ENCODE results near the gene RGCC.
"Not testable (repeated sequence)": the region's sequence is repeated elsewhere in the genome, so short reads cannot be mapped to it uniquely, and the experiment has no call there.

Gene RGCC

GRCh38 chr13:41502031-41502430 is 44.7 kb downstream of the RGCC start:
- CTCF ChIA-PET: interaction anchor here (1.3 kb wide), 1 partner anchor 151 kb away, joined by 4 read pairs; no protein-coding TSS in a partner anchor
- DNase-seq (ENCODE audit: low read depth, low spot score): no peak
- no peak overlapping the region for H3K4me3 ChIP-seq (ENCODE audit: low read depth, low read length)
- TF ChIP-seq CTCF (IDR thresholded peaks at IDR 0.05; ENCODE audit: insufficient read depth, low read length, missing control alignments): no peak
- POLR2A ChIA-PET: no interaction called here

GRCh38 chr13:41502673-41503072 is 45.3 kb downstream of the RGCC start:
- no peak for TF ChIP-seq CTCF (IDR thresholded peaks at IDR 0.05; ENCODE audit: insufficient read depth, low read length, missing control alignments)
- DNase-seq (ENCODE audit: low read depth, low spot score): no peak
- ChIA-PET CTCF (no interaction called here), POLR2A (no interaction called here)
- H3K4me3 ChIP-seq (ENCODE audit: low read depth, low read length): no peak overlapping the region

GRCh38 chr13:41503356-41503755 is 46.0 kb downstream of the RGCC start:
- ChIA-PET CTCF (no interaction called here), POLR2A (no interaction called here)

GRCh38 chr13:41504657-41505056 is 47.3 kb downstream of the RGCC start:
- POLR2A ChIA-PET; DNase-seq (ENCODE audit: low read depth, low spot score); H3K4me3 ChIP-seq (ENCODE audit: low read depth, low read length): not testable (repeated sequence)
- CTCF ChIA-PET: interaction anchor here (1.3 kb wide), 1 partner anchor 148 kb away, joined by 6 read pairs; no protein-coding TSS in a partner anchor

More at GRCh38 chr13:41503356-41503755, 46.0 kb downstream of the RGCC start:
- DNase-seq (ENCODE audit: low read depth, low spot score): no peak
- H3K4me3 ChIP-seq (ENCODE audit: low read depth, low read length): no peak overlapping the region
- TF ChIP-seq CTCF (IDR thresholded peaks at IDR 0.05; ENCODE audit: insufficient read depth, low read length, missing control alignments): no peak

- no peak overlapping the region for H3K4me3 ChIP-seq (ENCODE audit: low read depth, low read length)
- ChIA-PET CTCF (interaction anchor here (1.3 kb wide), 1 partner anchor 147 kb away, joined by 6 read pairs; no protein-coding TSS in a partner anchor), POLR2A (interaction anchor here (0.6 kb wide), 1 partner anchor 491 kb away, joined by 3 read pairs; no protein-coding TSS in a partner anchor)
- DNase-seq (ENCODE audit: low read depth, low spot score): peak; percentile 84
- TF ChIP-seq CTCF (IDR thresholded peaks at IDR 0.05; ENCODE audit: insufficient read depth, low read length, missing control alignments): no peak
Observed at GRCh38 chr13:41505209-41505835, 48.0 kb downstream of the RGCC start.

- POLR2A ChIA-PET: no interaction called here
- TF ChIP-seq CTCF (IDR thresholded peaks at IDR 0.05; ENCODE audit: insufficient read depth, low read length, missing control alignments): no peak
Observed at GRCh38 chr13:41506312-41506711, 49.0 kb downstream of the RGCC start.

GRCh38 chr13:41509971-41510370 is 52.6 kb downstream of the RGCC start:
- ChIA-PET POLR2A (no interaction called here), CTCF (no interaction called here)

More at GRCh38 chr13:41506312-41506711, 49.0 kb downstream of the RGCC start:
- no peak for DNase-seq (ENCODE audit: low read depth, low spot score)
- CTCF ChIA-PET: no interaction called here
- no peak overlapping the region for H3K4me3 ChIP-seq (ENCODE audit: low read depth, low read length)

More at GRCh38 chr13:41509971-41510370, 52.6 kb downstream of the RGCC start:
- DNase-seq (ENCODE audit: low read depth, low spot score): no peak
- no peak for TF ChIP-seq CTCF (IDR thresholded peaks at IDR 0.05; ENCODE audit: insufficient read depth, low read length, missing control alignments)
- no peak overlapping the region for H3K4me3 ChIP-seq (ENCODE audit: low read depth, low read length)

Data from AG04449 (cell line).